ENCODE data around the gene POU5F1. TPM values are rescaled to one million over a fixed set of nuclear protein-coding genes. Genes with fewer than 3 reads are reported as not detected.

Gene POU5F1
- total and polyA plus RNA-seq, 10 donors: 0.57 to 3.7 (median 1.5) TPM

DNA sequence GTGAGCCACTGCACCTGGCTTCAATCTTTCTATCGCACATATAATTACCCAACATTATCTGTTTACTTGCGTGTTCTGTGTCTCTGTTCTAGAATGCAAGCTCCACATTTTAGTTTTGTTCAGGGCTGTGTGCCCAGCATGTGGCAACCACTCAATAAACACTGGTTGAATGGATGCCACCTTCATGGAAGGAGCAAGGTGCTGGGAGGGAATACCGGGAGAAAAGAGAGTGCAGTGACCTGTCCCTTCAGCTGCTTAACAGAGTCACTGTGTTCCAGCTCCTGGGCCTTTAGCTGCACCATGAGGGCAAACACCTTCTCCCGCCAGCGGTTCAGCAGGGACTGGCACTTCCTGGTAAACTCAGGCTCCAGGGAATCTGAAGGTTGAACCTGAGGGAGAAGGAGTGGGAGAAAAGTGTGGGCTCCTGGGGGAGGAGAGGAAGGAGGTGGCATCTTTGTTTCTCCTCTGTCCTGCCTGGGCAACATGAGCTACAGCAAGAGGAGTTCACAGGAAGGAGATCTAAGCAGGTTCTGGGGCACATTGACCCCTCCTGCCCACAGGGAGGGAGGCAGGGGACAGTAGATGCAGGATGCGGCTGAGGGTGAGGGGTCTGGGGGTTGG is 20.5 kb downstream of the POU5F1 start:
- intact Hi-C loops (cut with DNase I; ENCODE audit: low total_unique reads): no loop called here
- no peak for DNase-seq
- Histone ChIP-seq H3K4me3 (no peak overlapping the region), H3K4me1 (peaks cover 0 to 5% (median 0%) of the 10 kb centered on the region in 6 donors), H3K27ac (no peak overlapping the region), H3K27me3 (replicated peaks in 1 of 7) (no peaks in the 10 kb centered on the region), H3K36me3 (peaks cover 0 to 75% (median 23%) of the 10 kb centered on the region in 6 donors), H3K9me3 (no peaks in the 10 kb centered on the region)
- TF ChIP-seq POLR2AphosphoS5 (IDR thresholded peaks at IDR 0.05) (no peak), POLR2A (IDR thresholded peaks at IDR 0.05) (no peak), CTCF (IDR thresholded peaks at IDR 0.05 in 8 of 11, conservative IDR thresholded peaks at IDR 0.05 in 3 of 11) (no peak)
- WGBS, 5 donors: 89 to 96% (median 92%) methylated on average over 5 to 6 of the region's 6 CpGs

DNA sequence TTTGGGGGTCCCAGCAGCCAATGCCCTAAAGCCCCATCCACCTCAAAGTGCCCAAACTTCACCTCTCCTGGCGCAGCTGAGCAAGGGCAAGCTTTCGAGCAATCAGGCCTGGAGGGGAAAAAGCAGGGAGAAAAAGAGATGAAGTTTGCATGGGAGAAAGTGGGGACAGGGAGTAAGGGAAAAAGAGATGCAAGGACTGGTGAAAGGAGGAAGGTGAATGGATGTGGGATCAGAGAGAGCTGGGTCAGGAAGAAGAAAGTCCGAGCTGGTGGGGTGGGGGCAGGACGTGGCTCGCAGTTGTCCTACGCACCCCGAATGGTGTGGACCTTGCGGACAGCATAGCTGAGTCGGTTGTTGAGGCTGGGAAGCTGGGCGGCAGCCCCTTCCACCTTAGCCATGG is 25.1 kb downstream of the POU5F1 start:
- Histone ChIP-seq H3K4me3 (no peak overlapping the region), H3K4me1 (peaks cover 0 to 12% (median 0%) of the 10 kb centered on the region in 6 donors), H3K36me3 (peaks cover 0 to 70% (median 20%) of the 10 kb centered on the region in 6 donors), H3K27me3 (replicated peaks in 1 of 7) (no peaks in the 10 kb centered on the region), H3K9me3 (no peaks in the 10 kb centered on the region), H3K27ac (no peak overlapping the region)
- WGBS, 5 donors: 93 to 96% (median 95%) methylated on average over 10 of the region's 10 CpGs
- no peak for DNase-seq
- TF ChIP-seq CTCF (IDR thresholded peaks at IDR 0.05 in 8 of 11, conservative IDR thresholded peaks at IDR 0.05 in 3 of 11): no peak
- no peak for TF ChIP-seq POLR2A (IDR thresholded peaks at IDR 0.05)
- intact Hi-C loops (cut with DNase I; ENCODE audit: low total_unique reads): no loop called here

- Histone ChIP-seq H3K4me3 (no peak overlapping the region), H3K27ac (no peak overlapping the region), H3K4me1 (peaks cover 0 to 12% (median 0%) of the 10 kb centered on the region in 6 donors), H3K9me3 (no peaks in the 10 kb centered on the region), H3K36me3 (peaks cover 0 to 66% (median 16%) of the 10 kb centered on the region in 6 donors), H3K27me3 (replicated peaks in 1 of 7) (no peaks in the 10 kb centered on the region)
- TF ChIP-seq POLR2A (IDR thresholded peaks at IDR 0.05): no peak
- TF ChIP-seq CTCF (IDR thresholded peaks at IDR 0.05 in 8 of 11, conservative IDR thresholded peaks at IDR 0.05 in 3 of 11): no peak
- TF ChIP-seq POLR2AphosphoS5 (IDR thresholded peaks at IDR 0.05): no peak
- 75 to 85% (median 83%) methylated on average over 10 to 11 of the region's 11 CpGs for WGBS, 5 donors
- intact Hi-C loops (cut with DNase I; ENCODE audit: low total_unique reads): no loop called here
- DNase-seq: no peak
These were observed 25.5 kb downstream of the POU5F1 start for GRCh38 chr6:31144970-31145340.

- intact Hi-C loops (cut with DNase I; ENCODE audit: low total_unique reads): no loop called here
- no peak overlapping the region for H3K4me3 ChIP-seq
- no peak for TF ChIP-seq POLR2AphosphoS5 (IDR thresholded peaks at IDR 0.05)
- no peak for TF ChIP-seq POLR2A (IDR thresholded peaks at IDR 0.05)
- TF ChIP-seq CTCF (IDR thresholded peaks at IDR 0.05 in 8 of 11, conservative IDR thresholded peaks at IDR 0.05 in 3 of 11): no peak
- WGBS, 5 donors: 85 to 92% (median 89%) methylated on average over 16 to 18 of the region's 18 CpGs
- no peak overlapping the region for H3K27ac ChIP-seq
- DNase-seq: no peak
- peaks cover 0 to 15% (median 0%) of the 10 kb centered on the region in 6 donors for H3K4me1 ChIP-seq
- H3K9me3 ChIP-seq: no peaks in the 10 kb centered on the region
- H3K36me3 ChIP-seq: peaks cover 0 to 61% (median 11%) of the 10 kb centered on the region in 6 donors
- H3K27me3 ChIP-seq (replicated peaks in 1 of 7): no peaks in the 10 kb centered on the region
These were observed 26.0 kb downstream of the POU5F1 start for GRCh38 chr6:31144296-31144969.

All from spleen (tissue), 11 donors.